NCI-H2107 treated with DMSO at 0.1 percent for 48 hours (cell line): ENCODE measurements around the gene GAB2.

Experiments used
- DNase-seq: peaks from one replicate; lab custom pipeline; 2025; ENCODE audit not compliant: unreplicated experiment; lab: John Stamatoyannopoulos, UW

Gene GAB2

GRCh38 chr11:78344676-78345075, 72.9 kb downstream of the GAB2 start:
- no peak for DNase-seq

DNA sequence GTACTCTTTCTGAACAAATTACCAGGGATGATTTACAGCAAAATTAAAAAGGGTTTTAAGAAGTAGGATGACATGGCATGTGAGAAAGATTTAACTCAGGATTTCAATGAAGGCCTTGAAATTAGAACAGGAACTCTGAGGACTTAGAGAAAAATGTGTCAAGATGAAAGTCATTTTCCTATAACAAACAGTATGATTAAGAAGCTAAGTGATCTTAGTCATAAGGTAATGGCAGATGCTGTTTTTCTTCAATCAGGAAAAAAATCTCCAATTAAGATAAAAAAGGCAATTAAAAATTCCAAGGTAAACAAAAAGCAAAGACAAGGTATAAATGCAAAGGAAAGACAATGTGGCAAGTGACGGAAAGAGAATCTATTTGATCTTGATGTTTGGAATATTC, 73.5 kb downstream of the GAB2 start:
- DNase-seq, result no peak

GRCh38 chr11:78343303-78343702, 74.3 kb downstream of the GAB2 start:
- no peak for DNase-seq

- no peak for DNase-seq
Observed at GRCh38 chr11:78341841-78342240, 75.8 kb downstream of the GAB2 start.

- no peak for DNase-seq
Observed at GRCh38 chr11:78340530-78340929, 77.1 kb downstream of the GAB2 start.

DNA sequence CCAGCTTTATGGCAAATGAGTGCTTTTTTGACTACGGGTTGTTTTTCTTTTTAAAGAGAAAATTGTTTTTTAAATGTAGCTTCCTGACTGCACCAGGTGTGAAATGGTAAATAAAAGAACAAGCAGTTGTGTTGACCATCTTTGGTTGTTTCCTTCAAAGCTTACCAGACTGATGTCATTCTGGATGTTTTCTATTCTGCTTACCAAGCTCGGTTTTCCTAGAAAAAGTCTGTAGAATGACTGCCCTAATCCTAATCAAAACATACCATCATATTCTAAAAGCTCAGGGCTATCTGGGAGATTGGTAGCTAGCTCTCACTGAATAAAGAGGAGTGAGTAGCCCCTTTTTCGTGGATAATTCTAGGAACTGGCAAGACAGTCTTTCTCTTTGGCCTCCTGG, 77.7 kb downstream of the GAB2 start:
- DNase-seq, result peak; percentile 83

GRCh38 chr11:78339483-78339882, 78.1 kb downstream of the GAB2 start:
- DNase-seq, result peak; percentile 96

DNA sequence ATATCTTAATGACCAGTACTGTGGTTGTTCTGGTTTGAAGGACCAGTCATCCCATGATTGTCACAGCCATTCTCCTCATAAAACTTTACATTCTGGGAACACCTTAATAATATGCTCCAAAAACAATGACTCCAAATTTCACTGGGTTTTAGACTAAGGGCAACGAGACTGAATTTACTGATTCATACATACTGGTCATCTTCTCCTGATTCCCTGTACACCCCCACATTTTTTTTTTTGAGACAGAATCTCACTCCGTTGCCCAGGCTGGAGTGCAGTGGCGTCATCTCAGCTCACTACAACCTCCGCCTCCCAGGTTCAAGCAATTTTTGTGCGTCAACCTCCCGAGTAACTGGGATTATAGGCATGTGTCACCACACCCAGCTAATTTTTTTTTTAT, 78.9 kb downstream of the GAB2 start:
- DNase-seq, result no peak

GRCh38 chr11:78338138-78338537, 79.5 kb downstream of the GAB2 start:
- DNase-seq, result no peak

DNA sequence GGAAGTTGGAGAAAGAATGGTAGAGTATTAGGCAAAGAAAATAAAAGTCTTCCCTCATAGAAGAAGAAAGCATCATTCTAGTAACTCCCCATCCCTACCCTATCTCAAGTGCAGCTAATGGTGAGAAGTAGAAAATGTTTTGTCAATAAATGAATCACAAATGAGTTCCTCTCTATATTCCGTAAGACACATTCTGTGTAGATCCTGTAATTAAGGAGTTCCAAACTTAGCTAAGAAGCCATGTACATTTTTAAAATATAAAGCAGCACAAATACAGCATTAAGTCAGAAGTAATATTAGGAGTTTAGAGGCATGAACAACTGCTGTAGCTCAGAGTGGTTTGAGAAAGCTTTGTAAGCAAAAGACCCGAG, 80.1 kb downstream of the GAB2 start:
- DNase-seq, result no peak

DNA sequence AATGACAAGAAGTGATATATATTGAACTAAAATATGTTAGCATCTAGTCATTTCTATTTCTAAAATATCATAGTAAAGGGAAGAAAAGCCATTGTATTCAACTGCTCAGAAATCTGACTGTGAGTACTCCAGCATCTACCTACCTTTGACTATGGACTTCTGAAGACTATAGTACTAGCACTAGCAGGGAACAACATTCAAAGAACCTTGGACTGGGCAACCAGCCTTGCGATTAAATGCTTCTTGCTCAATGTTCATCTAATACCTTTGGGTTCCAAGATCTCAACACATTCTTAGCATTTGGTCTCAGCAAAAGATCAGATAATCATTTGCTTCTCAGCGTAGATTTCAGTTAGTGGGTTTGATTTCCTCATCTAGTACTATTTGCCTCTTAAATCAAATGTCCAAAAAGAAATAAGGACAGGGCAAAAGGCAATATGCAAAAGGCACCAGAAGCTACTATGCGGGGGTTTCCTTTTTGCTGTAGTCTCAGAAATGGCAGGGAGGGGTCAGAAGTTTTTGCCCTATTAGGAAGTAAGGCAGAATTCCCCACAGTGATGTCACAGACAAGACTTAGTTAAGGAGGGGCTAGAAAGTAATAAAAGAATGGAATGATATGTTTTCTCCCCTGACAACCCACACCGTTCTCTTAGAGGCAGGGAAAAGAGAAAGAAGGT, 80.6 kb downstream of the GAB2 start:
- no peak for DNase-seq

DNA sequence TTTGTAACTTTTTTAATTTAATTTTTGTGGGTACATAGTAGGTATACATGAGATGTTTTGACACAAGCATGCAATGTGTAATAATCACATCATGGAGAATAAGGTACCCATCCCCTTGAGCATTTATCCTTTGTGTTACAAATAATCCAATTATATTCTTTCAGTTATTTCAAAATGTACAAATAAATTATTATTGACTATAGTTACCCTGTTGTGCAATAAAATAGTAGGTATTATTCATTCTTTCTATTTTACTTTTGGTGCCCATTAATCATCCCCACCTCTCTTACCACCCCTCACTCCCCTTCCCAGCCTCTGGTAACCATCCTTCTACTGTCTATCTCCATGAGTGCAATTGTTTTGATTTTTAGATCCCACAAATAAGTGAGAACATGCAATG, 83.5 kb downstream of the GAB2 start:
- DNase-seq, result no peak

DNA sequence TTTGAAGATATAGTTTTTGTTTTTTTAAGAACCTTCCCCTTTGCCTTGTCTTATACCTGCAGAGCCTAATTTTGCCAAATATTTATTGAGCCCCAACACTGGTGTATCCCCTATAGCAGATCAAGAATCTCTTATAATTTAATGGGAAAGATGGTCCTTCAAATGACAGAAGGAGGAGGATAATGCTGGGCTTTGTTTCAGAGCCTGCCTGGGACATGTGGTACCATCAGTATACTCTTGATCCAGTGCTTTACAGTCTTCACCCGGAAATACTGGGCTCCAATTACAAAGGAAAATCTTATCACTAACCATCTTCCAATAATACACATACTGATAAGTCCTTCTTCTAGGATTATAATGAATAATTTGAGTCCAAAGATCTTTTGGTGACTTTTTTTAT, 84.7 kb downstream of the GAB2 start:
- DNase-seq, result no peak

DNA sequence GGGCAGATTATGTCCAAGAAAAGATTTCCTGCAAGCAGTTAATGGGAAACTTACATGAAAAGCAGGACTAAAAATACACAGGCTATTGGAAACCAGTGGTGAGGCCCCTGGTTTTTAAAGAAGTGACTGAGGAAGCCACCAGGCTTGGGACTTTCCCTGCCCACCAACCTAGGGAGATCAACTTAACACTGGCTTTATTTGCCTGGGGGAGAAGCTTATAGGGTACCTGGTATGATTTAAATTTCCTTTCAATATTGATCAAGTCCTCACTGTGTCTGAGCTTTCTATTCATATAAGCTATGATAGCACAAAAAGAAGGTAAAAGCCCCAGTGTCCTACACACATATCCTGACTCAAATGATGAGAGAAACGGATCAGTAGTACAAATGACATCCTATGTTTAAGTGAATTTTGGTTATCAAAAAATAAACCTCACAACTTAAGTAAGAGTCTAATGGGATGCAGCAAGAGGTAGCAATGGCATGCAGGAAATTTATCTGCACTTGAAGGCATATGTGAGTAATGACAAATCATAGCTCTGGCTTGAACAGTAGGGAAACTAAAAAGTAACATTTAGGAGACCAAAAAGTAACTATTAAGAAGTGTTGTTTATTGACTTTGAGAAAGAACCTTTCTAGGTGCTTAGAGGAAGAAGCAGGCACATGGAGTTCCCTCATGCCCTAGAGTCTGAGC, 85.3 kb downstream of the GAB2 start:
- no peak for DNase-seq

- DNase-seq, result no peak
Observed at GRCh38 chr11:78331711-78332110, 85.9 kb downstream of the GAB2 start.

GRCh38 chr11:78330361-78330760, 87.3 kb downstream of the GAB2 start:
- DNase-seq, result no peak

DNA sequence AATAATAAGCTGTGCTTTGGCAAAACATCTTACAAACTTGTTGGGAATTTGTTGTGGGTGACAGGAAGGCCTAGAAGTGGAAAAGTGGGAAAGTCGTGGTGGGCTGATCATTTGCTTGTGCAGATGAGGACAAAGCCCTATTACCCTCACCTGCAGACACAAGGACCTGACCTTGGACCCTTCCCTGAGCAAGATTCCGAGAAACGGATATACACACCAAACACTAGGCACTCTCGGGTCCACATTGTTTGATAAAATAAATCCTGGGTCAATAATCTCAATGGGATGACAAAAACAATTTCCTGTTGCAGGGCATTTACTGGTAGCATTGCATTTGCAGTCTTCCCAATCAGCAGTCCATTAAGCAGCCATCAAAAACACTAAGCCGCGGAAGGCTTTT, 89.7 kb downstream of the GAB2 start:
- DNase-seq, result no peak

DNA sequence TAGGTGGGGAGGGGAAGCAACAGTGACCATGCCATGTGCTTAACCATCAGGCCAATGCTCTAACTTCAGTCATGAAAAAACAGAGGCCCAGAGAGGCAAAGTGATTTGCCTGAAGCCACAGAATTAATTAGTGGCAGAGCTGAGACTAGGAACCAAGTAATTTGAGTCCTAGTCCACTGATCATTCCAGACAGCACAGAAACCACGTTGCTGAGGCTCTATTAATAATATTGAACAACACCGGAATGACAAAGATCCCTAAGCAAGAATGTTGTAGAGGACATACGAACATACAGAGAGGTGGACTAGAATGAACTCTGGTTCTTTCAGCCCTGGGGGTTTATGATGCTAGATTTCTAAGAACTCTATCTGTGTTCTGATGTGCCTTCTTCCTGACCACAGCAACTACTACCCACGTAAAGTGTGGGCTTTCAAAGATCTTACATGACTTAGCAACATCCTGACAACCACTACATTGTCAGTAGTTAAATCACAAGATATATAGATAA, 92.3 kb downstream of the GAB2 start:
- no peak for DNase-seq

- DNase-seq, result no peak
Observed at GRCh38 chr11:78323363-78323762, 94.3 kb downstream of the GAB2 start.

DNA sequence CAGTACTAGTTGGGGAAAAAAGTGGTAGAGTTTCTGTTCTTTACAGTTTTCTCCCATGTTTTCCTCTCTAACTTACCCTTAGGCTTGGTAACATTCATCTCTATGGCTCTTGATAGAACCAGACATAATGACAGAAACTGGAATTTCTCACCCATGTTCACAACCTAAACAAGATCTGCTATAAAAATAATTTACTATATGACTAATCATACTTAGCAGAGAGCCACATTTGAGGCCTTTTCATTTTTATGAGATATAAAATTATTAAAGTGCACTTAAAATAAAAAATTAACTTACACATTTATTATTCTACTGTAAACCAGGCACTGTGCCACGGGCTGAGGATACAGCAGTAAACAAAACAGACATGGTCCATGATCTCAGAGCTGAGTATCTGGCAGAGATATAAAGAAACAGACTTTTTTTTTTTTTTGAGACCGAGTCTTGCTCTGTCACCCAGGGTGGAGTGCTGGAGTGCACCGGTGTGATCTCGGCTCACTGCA, 98.1 kb downstream of the GAB2 start:
- no peak for DNase-seq

DNA sequence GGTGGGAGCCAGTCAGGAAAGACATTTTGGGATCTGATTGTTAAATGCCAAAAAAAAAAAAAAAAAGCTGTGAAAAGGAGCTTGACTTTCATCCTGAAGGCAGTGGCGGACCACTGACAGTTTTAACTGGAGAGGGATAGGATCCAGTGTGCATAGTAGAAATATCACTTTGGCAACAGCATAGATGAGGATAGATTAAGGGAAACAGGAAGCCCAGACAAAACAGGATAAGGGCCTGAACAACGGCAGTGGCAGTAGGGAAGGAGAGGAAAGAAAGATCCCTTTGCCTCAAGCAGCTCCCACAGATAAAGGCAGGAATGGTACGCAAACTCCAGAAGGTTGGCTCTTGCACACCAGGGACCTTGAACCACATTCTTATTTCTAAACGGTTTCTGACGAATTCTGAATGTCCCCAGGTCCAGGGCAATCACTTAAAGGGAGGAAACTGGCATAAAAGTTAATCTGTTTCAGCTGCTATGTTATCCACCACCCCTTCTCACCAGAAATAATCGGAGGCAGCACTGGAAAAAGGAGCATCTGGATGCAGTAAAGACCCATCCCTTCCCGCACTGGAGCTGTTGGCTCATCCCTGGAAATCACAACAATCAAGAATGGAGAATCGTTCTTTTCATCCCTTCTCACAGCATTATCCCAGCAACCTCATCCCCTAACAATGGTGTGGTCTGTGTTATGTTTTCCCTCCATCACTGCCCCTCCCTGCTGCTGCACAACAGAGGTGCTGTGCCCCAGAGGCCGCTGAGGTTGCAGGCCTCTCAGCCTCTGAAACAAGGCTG, 99.1 kb downstream of the GAB2 start:
- no peak for DNase-seq

- no peak for DNase-seq
Observed at GRCh38 chr11:78315724-78316123, 101.9 kb downstream of the GAB2 start.
